NCI-H2171 (cell line): ENCODE measurements around the gene RAB1B.

Experiments used
- DNase-seq: peaks from one replicate; lab custom pipeline; 2025; lab: John Stamatoyannopoulos, UW

The RAB1B gene

DNA sequence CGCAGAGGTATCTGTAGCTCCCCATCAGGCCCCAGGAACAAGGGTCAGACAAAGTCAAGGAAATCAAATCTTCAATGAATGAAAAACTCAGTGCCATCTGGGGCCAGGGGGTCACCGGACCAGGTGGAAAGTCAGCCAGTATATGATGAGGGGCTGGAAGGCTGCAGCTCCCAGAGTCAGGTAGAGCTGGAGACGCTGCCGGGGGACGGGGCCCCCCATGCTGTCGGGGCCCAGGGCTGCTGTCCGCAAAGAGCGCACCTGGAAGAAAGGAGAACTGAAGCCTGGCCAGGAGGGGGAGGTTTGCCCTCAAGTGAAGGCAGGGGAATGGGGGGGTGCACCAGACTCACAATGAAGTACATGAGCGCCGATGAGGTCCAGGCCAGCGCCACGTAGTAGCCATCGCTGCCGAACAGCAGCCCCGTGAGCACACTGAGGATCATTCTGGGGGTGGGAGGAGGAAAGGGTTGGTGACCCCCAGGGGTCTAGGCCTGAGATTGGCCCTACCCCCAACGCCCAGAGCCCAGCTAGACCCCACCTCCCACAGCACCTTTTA is 16.2 kb downstream of the RAB1B start:
- DNase-seq: no peak

DNA sequence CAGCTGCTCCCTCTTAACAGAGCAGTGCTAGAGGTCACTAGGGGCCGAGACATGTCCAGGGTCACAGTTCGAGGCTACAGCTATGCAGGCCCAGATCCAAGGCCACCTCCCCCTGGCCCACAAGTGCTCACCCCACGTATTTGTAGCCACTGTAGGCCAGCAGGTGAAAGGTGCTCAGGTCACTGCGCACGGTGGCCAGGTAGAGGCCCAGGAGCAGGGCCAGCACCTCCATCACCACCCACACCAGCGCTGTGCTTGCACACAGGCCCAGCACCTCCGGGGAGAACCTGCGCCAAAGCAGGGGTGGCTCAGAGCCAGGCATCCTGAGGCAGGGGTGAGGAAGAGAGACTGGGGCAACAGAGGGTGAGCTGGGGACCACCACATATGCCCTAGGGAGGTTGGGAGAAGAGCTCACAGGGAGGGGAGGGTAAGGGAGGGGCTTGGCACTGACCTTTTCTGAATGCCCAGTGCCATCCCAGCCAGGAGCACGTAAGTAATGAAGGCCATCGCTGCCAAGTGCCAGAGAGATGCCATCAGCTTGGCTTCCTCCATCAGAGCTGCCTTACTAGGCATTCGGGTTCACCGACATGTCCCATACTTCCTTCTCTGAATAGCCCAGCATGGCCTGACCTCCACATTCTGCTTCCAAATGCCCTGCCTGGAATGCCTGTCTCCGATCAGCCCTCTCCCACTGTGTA is 17.0 kb downstream of the RAB1B start:
- DNase-seq: no peak

DNA sequence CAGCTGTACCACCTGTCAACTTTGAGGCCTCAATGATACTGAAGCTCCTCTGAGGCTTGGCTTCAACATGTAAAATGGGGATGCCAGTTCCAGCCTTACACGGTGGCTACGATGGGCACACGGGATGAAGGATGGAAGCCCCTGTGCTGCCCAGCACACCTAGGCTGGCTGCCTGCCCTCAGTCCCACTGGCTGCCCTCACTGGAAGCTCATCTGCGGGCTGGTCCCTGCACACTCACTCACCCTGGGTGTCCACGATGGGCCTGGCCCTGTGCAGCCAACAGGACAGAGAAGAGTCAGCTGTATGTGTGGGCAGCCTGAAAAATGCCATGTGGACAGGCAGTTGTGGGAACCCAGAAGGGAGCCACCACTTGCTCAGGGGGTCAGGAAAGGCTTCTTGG is 18.3 kb downstream of the RAB1B start:
- DNase-seq: no peak

DNA sequence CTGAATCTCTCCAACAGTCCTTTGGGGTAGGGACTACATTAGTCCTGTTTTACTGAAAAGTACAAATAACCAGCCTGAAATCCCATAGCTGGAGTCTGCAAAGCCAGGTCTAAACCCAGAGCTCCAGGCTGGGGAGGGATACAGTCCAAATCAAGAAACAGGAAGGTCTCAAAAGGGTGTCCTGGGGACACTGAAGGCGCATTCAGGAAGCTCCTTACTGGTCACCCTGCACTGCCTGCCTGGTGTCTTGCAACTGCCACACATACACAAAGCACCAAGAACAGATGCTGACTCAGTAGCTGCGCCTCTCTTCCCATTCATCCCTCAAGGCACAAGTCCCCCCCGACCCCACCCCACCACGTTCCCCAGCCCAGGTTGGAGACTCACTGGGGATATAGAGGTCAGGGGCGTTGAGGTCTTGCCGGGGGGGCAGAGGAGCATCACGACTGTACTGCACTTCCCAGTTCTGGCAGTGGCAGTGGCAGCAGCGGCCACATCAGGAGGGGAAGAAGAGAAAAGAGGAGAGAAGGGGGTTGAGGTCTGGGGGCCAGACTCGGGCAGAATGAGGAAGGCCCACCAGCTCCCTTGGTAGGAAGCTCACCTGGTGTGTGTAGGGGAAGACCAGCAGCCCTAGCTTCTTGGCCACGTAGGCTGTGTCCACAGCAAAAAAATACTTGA is 18.9 kb downstream of the RAB1B start:
- no peak for DNase-seq

DNA sequence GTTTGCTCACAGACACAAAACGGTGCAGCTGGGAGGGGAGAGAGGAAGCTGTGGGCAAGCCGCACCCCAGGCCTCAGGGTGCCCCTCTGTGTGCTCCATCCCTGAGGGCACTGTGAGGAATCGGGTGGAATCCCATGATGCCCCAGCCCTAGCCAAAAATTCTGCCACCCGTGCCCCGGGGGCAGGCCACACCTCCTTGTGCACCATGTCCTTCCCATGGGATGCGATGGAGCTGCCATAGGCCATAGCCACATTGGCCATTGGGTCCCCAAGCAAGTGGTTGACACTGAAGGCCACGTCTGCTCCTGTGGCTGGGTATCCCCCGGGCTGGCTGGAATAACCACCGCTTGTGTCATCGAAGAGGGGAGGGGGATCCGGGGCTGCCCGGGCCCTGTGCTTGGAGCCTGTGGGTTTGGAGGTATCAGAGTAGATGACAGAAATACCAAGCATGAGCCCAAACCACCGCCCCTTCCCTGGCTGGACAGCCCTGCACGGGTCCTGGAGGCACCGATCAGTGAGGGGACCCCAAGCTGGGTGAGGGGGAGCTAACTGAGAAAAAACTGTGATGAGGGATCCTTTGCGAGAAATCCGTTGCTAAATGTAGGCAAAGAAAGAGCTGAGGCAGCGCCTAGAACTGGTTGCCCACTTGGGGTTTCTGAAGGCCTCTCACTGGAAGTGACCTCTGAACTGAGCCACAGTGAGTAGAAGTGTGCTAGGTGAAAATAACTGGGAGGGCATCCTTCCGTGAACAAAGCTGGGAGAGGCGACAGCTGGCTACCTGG is 19.6 kb downstream of the RAB1B start:
- DNase-seq: no peak

DNA sequence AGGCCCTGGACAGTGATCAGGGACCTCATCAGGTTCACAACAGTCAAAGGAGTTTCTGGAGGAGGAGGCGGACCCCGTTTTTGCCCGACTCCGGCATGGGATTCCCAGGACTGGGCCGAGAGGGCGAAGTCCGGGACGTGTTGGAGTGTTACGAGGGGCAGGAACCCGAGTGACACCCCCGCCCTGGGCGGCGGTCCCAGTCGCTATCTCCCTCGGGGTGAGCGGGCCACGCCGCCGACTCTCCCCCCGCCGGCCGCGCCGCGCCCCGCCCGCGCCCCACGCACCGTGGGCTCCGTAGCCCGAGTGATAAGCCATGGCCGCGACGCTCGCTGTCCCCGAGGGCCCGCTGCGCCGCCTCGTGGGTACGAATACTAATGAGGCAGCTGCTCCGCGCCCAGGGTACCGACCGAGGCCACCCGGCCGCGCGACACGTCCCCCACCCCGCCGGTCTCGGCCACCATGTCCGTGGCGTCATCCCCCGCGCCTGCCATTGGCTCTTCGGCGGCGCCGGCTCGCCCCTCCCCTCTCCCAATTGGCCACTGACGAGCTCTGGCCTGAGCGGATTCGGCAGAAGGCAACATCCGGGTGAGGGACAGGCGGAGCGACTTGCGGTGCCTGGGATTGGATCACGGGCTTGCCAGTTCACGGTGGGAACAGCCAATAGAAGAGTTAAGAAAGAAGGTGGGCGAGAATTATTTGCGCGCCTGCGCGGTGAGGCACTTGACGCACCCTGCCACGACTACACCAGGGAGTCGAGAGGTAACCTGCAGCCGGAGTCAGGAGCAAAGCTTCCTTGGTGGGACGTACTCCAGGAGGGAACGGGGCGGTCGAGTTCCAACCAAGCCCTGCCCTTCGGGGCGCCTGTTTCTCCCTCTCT is 20.5 kb downstream of the RAB1B start, which contains the start of gene YIF1A:
Gene YIF1A (minus strand): TSS at position 473 of the 877 bp plus-strand sequence. CDS start 158 bp downstream, at position 315.
- peak; percentile 98 for DNase-seq

DNA sequence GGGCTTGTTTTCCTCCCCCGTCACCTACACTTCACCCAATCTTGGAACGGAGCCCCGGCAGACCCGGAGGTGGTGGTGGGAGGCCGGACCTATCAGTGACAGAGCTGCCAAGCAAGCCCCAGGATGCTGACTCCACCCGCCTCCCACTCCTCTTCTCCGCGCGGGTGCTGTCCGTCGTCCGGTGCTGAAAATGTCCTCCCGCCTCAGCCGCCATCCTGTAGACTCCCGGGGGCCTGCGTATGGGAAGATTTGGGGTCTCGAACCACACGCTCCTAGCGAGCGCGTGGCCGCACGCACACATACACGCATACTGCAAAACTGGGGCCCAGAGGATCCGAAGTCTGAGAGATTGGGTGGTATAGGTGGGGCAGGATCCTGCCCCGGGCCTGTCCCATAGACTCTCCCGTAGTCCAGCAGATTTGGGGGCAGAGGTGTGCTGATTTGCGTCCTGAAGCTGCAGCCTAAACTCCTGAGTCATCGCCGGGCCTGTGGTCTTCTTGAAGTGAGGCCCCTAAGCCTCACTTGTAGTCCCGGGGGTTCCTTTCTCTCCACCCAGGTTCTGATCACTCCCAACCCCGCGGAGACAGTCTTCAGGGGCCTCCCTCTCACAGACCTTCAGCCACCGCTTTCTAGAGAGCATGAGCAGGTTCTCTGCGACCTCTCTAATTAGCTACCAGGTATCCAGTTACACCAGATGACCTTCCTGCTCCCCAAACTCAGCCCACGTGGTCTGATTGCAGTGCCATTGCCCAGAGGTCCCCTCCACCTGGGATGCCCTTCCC is 21.3 kb downstream of the RAB1B start:
- no peak for DNase-seq

DNA sequence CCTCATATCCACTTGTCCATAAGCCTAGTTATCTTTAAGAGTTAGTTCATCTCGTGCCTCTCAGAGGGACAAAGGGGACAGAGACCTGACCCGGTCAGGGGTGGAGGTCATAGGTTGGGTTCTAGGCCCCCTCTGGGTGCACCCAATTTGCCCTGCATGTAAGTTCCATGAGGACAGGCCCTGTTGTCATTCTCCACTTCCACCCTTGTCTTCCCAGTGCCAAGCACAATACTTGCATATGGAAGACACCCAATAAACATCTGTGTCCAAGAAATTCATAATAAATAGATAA is 21.8 kb downstream of the RAB1B start:
- no peak for DNase-seq

DNA sequence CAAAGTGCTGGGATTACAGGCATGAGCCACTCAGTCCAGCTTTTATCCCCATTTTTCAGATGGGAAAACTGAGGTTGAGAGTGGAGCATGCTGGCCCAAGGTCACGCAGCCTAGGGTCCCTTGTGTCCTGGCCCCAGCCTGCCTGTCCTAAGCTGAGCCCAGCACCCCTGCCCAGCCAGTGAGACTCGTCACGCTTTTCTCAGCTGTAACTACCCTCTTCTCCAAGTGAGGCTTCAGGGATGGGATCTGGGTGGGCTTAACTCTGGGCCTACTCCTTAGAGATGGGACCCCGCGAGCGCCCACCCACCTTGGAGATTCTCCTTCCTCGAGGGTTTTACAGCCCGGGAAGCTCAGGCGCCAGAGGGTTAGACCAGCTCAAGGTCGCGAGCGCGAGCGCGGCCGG is 22.9 kb downstream of the RAB1B start:
- no peak for DNase-seq

DNA sequence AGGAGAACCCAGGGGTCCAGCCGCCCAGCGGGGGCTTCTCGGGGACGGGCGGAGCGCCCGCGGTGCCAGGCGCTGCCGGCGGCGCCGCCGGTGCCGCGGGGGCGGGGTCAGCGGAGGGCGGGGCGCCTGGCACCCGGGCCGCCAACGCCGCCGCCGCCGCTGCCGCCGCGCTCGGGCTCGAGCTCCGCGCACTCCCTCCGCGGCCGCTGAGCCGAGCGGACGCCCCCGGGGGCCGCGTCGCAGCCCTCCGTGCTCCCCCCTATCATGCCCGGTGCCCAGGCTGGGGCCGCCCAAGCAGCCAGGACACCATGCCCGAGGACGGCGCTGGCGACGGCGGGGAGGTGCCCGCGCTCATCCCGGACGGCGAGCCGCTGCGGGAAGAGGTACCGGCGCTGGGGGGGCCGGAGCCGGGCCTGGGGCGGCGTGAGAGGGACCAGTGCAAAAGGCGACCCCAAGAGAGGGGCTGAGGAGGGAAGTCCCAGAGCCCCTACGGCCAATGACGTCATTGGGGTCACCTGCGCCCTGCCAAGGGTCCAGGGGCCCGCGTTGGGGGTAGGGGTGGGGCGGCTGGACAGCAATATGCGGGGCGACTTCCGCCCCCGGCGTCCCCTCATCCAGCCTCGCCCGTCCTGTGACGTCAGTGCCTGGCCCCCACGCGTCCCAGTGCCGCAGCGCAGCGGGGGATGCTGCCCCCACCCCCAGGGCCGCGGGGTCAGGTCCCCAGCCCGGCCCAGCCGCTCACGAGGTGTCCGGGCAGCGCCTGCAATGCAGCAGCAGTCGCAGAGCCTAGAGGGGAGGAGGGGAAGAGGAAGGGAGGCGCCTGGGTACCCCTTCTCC is 23.5 kb downstream of the RAB1B start, which contains the start of gene TMEM151A:
Gene TMEM151A (plus strand): TSS at position 189 of the 837 bp plus-strand sequence. CDS start 120 bp downstream, at position 309.
- DNase-seq: no peak

DNA sequence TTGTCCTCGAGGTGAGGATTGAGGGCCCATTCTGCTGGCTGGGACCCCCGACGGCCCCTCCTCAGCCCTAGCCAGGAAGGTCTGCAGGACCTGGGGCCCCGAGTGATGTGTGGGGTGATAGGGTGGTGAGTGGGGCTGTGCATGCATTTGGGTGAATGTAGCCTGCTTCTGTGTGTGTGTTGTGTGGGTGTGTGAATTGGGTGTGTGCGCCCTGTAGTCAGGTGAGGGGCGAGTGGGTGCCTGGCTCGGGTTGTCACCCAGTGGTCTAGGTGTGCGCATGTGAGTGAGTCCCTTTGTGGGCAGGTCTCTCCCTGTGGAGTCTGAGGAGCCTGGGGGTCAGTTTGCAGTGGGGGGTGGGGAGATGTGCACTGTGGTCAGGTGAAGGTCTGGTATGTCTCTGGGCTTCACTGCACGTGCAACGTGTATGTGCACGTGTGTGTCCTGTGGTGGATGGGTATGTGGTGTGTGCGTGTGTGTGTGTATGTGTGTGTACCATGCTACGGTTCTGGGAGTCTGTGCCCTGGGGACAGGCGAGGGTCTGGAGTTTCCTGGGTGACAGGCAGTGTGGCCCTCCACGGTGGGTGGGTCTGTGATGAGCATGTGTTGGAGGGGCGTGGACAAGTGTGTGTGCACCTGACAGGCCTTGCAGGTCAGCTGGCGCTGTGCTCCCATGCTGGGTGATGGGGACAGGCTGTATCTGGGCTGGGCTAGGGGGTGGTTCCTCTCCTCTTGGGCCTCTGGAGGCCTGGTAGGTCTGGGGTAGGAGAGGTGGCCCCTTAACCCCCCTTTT is 24.3 kb downstream of the RAB1B start:
- no peak for DNase-seq

DNA sequence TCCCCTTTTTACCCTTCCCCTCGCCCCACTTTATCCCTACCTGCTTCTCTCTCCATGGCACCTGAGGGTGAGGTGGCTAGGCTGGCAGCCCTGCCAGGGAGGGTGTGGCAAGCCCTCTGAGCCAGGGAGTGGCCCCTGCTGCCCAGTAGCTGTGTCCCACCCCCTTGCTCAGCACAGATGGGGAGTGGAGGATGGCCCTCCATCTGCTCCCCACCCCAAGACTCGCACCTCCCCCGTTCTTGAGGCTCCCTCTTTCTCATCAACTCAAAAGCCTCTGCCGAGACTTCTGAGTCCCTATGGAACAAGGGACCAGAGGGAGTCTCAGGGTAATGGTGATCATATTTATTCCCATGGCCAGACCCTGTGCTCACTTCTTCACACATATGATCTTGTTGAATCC is 24.9 kb downstream of the RAB1B start:
- no peak for DNase-seq

DNA sequence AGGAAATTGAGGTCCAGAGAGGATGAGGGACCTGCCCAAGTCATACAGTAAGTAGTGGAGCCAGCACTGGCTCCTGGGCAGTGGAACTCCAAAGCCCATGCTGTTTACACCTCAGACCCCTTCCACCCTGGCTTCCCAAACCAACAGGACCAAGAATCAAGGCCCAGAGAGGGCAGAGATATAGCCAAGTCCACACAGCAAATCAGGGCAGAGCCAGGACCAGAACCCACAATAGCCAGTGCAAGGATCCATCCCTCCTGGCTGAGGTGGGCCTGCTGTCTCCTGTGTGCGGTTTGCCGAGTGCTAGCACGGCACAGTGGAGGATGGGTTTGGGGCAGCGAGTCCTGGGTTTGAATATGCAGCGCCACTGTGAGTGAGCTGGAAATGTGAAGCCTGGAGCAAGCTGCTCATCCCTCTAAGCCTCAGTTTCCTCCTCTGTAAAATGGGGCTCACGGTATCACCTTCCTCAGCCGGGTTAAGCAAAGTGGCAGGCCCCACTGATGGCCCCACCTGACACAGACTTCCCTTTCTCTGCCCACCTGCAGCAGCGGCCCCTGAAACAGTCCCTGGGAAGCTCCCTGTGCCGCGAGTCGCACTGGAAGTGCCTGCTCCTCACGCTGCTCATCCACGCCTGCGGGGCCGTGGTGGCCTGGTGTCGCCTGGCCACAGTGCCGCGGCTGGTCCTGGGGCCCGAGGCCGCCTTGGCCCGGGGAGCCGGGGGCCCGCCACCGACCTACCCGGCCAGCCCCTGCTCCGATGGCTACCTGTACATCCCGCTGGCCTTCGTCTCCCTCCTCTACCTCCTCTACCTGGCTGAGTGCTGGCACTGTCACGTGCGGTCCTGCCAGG is 25.6 kb downstream of the RAB1B start:
- DNase-seq: no peak

DNA sequence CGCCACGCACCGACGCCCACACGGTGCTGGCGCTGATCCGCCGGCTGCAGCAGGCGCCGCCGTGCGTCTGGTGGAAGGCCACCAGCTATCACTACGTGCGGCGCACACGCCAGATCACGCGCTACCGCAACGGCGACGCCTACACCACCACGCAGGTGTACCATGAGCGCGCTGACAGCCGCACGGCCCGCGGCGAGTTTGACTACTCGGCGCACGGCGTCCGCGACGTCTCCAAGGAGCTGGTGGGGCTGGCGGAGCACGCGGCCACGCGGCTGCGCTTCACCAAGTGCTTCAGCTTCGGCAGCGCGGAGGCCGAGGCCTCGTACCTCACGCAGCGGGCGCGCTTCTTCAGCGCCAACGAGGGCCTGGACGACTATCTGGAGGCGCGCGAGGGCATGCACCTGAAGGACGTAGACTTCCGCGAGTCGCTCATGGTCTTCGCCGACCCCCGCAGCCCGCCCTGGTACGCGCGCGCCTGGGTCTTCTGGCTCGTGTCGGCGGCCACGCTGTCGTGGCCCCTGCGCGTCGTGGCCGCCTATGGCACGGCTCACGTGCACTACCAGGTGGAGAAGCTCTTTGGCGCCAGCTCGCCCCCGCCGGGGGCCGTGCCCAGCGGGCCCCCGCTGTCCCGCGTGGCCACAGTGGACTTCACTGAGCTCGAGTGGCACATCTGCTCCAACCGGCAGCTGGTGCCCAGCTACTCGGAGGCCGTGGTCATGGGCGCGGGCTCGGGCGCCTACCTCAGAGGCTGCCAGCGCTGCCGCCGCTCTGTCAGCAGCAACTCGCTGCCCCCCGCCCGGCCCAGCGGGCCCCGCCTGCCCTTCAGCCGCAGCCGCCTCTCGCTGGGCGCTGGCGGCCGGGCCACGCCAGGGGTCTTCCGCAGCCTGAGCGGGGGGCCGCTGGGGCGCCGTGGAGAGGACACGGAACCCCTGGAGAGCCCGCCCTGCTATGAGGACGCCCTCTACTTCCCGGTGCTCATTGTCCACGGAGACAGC is 26.5 kb downstream of the RAB1B start:
- no peak for DNase-seq

DNA sequence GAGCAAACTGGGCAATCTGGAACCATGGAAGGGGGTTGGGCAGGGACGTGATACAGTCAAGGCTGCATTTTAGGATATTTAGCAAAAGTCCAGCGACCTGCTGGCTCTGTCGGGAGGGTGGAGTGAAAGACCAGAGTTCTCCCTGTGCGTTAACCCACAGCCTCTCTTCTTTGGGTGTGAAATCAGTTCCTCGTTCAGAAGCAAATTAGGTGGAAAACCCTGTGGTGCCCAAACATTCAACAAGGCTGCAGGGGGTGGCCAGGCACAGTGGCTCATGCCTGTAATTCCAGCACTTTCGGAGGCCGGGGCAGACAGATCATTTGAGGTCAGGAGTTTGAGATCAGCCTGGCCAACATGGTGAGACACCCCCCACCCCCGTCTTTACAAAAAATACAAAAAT is 29.2 kb downstream of the RAB1B start:
- DNase-seq: no peak

DNA sequence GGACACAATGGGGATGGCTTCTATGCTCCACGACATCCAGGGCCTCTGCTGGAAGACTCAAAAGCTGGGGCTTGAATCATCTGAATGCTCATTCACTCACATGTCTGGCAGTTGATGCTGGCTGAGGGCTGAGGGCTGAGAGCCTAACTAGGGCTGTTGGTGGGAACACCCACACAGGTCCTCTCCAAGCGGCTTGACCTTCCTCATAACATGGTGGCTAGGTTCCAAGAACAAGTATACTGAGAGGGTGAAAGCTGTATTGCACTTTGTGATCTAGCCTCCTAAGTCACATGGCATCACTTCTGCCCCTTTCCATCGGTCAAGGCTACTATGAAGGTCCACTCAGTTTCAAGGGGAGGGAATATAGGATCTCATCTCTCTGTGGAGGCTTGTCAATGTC is 30.7 kb downstream of the RAB1B start:
- no peak for DNase-seq

DNA sequence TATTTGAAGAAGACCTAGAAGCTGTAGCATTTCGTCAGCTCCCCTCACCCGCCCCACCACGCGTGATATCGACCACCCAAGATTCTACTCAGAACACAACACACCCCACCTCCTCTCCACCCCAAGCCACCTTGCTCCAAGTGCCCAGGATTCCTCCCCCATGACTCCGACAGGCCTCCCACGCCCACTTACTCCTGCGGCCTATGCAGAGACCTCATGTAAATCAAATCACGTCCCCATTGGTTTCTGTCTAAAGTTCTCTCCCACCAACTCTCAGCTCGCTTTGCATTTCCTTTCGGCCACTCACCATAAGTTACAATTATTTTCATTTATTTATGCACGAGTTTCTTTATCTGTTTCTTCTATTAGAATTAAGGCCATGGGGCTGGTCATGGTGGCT is 34.2 kb downstream of the RAB1B start:
- no peak for DNase-seq
